ENCODE results near the gene CDH23. TPM values are rescaled to one million over a fixed set of nuclear protein-coding genes. Genes with fewer than 3 reads are reported as not detected.
A peak's percentile ranks its signal among the peaks of the same experiment; 100 is the strongest.

Gene CDH23
- total and polyA plus RNA-seq, 8 donors: 1.8 to 22.8 (median 3.0) TPM

GRCh38 chr10:71819441-71819861 lies 422.7 kb downstream of the CDH23 start:
- intact Hi-C loops (cut with DNase I): loop anchor here in 1 of 2 donors (10.0 kb wide), 1 partner anchor 435 kb away; no protein-coding TSS in a partner anchor
- H3K27me3 ChIP-seq: no peaks in the 10 kb centered on the region
- TF ChIP-seq CTCF (IDR thresholded peaks at IDR 0.05): no peak
- no peak for ATAC-seq
- H3K36me3 ChIP-seq: peaks cover 6 to 99% of the 10 kb centered on the region in 2 donors
- peaks cover 0 to 84% of the 10 kb centered on the region in 2 donors for H3K4me1 ChIP-seq
- H3K9me3 ChIP-seq: no peaks in the 10 kb centered on the region
- no peak for DNase-seq
- peak overlapping the region in 1 of 2 donors; percentile 84 for H3K27ac ChIP-seq
- no peak overlapping the region for H3K4me3 ChIP-seq

- no peak for ATAC-seq
- intact Hi-C loops (cut with DNase I): loop anchor here in 1 of 2 donors (10.0 kb wide), 1 partner anchor 435 kb away; no protein-coding TSS in a partner anchor
- H3K36me3 ChIP-seq: peaks cover 6 to 100% of the 10 kb centered on the region in 2 donors
- no peak for TF ChIP-seq CTCF (IDR thresholded peaks at IDR 0.05)
- no peaks in the 10 kb centered on the region for H3K27me3 ChIP-seq
- peaks cover 0 to 87% of the 10 kb centered on the region in 2 donors for H3K4me1 ChIP-seq
- no peaks in the 10 kb centered on the region for H3K9me3 ChIP-seq
- no peak overlapping the region for H3K27ac ChIP-seq
- DNase-seq: no peak
- H3K4me3 ChIP-seq: no peak overlapping the region
These were observed 423.3 kb downstream of the CDH23 start for GRCh38 chr10:71819985-71820384.

- Histone ChIP-seq H3K27ac (no peak overlapping the region), H3K27me3 (no peaks in the 10 kb centered on the region), H3K4me3 (no peak overlapping the region), H3K4me1 (peaks cover 0 to 95% of the 10 kb centered on the region in 2 donors), H3K9me3 (no peaks in the 10 kb centered on the region), H3K36me3 (peaks cover 6 to 100% of the 10 kb centered on the region in 2 donors)
- no peak for TF ChIP-seq CTCF (IDR thresholded peaks at IDR 0.05)
- ATAC-seq (no peak), DNase-seq (no peak)
- intact Hi-C loops (cut with DNase I): no loop called here
These were observed 424.2 kb downstream of the CDH23 start for GRCh38 chr10:71820966-71821365.

- peaks cover 0 to 100% of the 10 kb centered on the region in 2 donors for H3K36me3 ChIP-seq
- H3K27me3 ChIP-seq: no peaks in the 10 kb centered on the region
- TF ChIP-seq CTCF (IDR thresholded peaks at IDR 0.05): no peak
- no peak for DNase-seq
- H3K27ac ChIP-seq: peak overlapping the region in 1 of 2 donors; percentile 71
- no peaks in the 10 kb centered on the region for H3K9me3 ChIP-seq
- peaks cover 0 to 84% of the 10 kb centered on the region in 2 donors for H3K4me1 ChIP-seq
- no peak overlapping the region for H3K4me3 ChIP-seq
- ATAC-seq: no peak
- intact Hi-C loops (cut with DNase I): no loop called here
These were observed 425.4 kb downstream of the CDH23 start for GRCh38 chr10:71821909-71822763.

GRCh38 chr10:71823356-71823755 lies 426.6 kb downstream of the CDH23 start:
- no peak for ATAC-seq
- no peak for TF ChIP-seq CTCF (IDR thresholded peaks at IDR 0.05)
- Histone ChIP-seq H3K4me1 (peaks cover 0 to 79% of the 10 kb centered on the region in 2 donors), H3K9me3 (no peaks in the 10 kb centered on the region), H3K4me3 (no peak overlapping the region), H3K27ac (peak overlapping the region in 1 of 2 donors; percentile 71), H3K36me3 (peaks cover 0 to 100% of the 10 kb centered on the region in 2 donors), H3K27me3 (no peaks in the 10 kb centered on the region)
- DNase-seq: no peak
- intact Hi-C loops (cut with DNase I): no loop called here
